Right renal pelvis (tissue), 4 donors: ENCODE results near the gene CD248. TPM values are rescaled to one million over a fixed set of nuclear protein-coding genes. Genes with fewer than 3 reads are reported as not detected.
"Not testable (repeated sequence)": the region's sequence is repeated elsewhere in the genome, so short reads cannot be mapped to it uniquely, and the experiment has no call there.

ENCODE experiments used
- DNase-seq, 4 donors: peaks; one replicate each; pipeline ENCODE4 v3.0.0-alpha.2; 2013; ENCODE audit warnings: low read depth in 4 of 4, low spot score in 3 of 4, missing footprints in 1 of 4
- polyA plus RNA-seq, 4 donors: library from polyadenylated mRNA; unstranded; fragments of 120-200 nt; gene quantifications; one replicate each; pipeline ENCODE4 v1.2.1, GENCODE V29; 2013; ENCODE audit not compliant: insufficient read length in 4 of 4

Gene CD248
- polyA plus RNA-seq, 4 donors = 69.0 to 80.6 (median 73.7) TPM

DNA sequence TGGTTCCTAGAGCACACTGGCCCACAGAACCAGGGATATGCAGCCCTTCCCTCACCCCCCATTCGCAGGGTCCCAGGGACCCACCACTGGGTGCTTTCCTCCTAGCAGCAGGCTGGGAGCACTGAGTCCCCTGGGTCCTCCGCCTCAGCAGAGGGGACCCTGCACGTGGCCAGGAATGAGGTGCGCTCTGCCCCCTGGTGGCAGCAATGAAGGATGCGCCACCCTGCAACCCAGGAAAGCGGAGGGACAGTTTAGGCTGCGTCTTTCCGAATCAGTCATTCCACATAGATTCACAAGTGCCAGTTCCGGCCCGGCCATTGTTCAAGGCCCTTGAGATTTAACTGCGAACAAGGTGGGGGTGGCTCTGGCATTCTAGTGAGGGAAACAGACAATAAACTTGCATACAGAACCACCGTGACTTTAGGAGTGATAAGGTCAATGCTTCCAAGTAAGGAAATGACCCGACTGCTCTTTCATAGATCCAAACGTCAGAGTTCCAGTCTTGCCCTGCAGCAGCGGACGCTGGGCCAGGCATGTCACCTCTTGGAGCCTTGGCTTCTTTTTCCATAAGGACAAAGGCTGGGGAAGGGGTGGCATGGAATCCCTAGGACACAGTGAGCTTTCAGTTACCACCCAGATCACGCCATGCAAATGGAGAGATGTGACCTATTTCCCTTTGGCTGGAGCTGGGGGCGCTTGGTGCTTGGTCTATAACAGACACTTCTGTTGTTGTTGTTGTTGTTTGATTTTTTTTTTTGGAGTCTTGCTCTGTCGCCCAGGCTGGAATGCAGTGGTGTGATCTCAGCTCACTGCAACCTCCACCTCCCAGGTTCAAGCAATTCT lies 11.7 kb upstream of the CD248 start:
- DNase-seq = peak in 1 of 4 donors; percentile 74

DNA sequence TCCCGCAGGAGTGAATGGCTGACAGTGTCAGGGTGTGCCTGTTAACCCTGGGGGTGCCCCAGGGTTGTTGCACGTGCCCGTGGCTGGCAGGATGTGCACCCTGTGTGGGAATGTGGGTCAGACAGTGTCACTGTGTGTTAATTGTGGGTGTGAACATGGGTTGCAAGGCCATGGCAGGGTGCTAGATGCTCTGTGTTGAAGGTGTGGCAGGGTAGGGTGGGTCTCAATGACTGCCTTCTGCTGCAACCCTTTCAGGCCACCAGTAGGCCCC lies 11.1 kb upstream of the CD248 start:
- DNase-seq = no peak

GRCh38 chr11:66327171-66328030 lies 10.6 kb upstream of the CD248 start:
- DNase-seq = no peak

DNA sequence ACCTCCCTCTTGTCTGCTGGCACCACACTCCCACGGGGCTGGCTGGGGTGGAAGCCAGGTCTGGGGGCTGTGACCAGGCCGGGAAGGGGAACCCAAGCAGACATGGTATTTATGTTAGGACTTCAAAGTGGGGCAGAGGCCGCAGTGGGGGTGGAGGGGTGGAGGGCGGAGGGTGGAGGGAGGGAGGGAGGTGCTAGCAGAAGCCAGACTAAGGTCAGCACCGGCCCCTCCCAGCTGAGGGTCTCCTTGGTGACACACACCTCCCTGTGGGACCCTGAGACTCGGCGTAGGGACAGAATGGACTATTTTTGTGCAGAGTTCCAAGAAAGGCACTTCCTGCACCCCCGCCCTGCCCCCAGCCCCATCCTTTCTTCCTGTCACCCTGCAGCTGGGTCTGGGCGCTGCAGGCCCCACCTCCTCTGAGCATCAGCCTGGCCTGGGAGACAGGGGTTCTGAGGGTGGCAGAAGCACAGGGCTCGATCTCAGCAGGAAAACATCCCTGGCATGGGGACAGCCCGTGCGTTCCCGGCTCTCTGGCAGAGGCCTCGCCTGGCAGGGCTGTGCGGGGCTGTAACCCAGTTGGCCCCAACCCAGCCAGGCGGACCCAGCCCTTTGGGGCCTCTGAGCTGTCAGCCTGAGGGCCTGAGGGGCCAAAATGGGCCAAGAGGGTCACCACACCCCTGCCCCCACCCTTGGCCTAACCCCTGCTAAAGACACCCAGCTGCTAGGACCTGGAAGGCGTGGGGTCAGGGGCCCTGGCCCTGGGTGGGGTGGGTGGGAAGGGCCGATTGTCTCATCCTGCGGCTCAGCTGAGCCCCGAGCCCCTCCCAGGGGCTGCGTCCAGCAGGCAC lies 9.6 kb upstream of the CD248 start:
- no peak for DNase-seq

DNA sequence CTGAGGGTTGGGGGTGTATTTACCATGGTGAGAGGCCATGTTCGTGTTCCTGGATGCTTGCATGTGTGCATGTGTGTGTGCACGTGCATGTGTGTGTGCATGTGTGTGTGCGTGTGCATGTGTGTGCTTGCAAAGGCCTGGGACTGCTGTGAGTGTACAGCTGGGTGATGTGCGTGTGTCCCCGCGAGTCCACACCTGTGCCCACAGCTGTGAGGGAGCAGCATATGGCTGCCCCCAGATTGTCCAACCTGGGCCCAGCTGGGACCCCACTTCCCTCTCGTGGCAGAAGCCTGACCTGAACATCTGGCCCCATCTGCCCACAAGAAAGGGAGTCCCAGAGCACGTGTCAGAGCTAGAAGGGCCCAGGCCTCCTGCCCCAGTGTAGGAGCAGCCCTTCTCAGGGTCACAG lies 8.4 kb upstream of the CD248 start:
- DNase-seq = no peak

DNA sequence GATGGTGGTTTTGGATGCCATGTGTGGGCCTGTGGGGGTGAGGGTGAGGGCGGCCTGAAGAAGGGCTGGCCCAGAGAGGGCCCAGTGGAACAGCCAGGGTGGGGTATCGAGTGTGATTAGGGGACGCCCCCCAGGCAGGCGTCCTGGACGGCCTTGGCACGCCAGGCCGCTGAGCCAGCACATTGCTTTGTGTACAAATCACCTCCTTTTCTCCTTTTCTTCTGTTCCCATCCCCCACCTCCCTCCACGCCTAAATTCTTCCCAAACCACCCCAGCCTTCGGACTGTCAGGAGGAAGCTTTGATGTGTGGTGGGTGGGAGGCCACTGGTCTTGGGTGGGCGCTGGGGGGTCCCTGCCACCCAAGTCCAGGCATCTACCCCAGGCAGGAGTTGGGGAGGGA lies 7.8 kb upstream of the CD248 start:
- DNase-seq = no peak

DNA sequence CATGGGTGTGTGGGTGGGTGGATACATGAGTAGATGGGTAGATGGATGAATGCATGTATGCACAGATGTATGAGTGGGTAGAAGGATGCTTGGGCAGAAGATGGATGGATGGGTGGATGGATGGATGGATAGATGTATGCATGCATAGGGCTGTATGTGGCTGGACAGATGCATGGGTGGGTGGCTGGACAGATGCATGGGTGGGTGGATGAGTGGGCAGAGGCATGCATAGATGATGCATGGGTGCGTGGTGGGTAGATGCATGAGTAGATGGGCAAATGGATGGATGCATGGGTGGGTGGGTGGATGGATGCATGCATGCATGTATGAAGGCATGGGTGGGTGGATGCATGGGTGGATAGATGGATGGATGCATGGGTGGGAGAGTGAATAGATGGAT lies 6.8 kb upstream of the CD248 start:
- DNase-seq = no peak

GRCh38 chr11:66322732-66323427 lies 6.0 kb upstream of the CD248 start:
- no peak for DNase-seq

- no peak for DNase-seq
Observed at GRCh38 chr11:66321606-66322005, 4.8 kb upstream of the CD248 start.

DNA sequence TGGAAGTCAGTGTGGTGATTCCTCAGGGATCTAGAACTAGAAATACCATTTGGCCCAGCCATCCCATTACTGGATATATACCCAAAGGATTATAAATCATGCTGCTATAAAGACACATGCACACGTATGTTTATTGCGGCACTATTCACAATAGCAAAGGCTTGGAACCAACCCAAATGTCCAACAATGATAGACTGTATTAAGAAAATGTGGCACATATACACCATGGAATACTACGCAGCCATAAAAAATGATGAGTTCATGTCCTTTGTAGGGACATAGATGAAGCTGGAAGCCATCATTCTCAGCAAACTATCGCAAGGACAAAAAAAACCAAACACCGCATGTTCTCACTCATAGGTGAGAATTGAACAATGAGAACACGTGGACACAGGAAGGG lies 3.9 kb upstream of the CD248 start:
- DNase-seq = not testable (repeated sequence)

DNA sequence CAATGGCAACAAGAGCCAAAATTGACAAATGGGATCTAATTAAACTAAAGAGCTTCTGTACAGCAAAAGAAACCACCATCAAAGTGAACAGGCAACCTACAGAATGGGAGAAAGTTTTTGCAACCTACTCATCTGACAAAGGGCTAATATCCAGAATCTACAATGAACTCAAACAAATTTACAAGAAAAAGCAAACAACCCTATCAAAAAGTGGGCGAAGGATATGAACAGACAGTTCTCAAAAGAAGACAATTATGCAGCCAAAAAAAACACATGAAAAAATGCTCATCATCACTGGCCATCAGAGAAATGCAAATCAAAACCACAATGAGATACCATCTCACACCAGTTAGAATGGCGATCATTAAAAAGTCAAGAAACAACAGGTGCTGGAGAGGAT lies 3.4 kb upstream of the CD248 start:
- not testable (repeated sequence) for DNase-seq

- no peak for DNase-seq
Observed at GRCh38 chr11:66318600-66318970, 1.7 kb upstream of the CD248 start.

- no peak for DNase-seq
Observed at GRCh38 chr11:66317723-66318599, 1.1 kb upstream of the CD248 start.

DNA sequence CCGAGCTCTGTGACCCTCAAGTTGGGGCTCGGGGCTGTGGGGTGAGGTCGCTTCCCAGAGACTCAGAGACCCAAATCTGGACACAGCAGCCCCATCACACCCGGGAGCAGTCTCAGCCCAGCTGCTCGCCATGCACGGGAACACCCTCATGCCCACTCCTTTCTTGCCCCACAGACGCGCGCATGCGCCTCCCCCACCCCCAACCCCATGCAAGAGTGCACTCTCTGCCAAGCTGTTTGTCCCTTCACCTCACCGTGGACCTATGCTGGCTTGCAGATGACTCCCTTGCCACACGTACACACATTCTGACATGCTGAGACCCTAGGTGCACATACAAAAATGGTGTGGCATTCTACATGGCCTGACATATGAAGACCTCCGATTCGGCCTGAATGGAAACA lies 478 bp upstream of the CD248 start:
- DNase-seq = peak in 1 of 4 donors; percentile 48

- DNase-seq = no peak
Observed at GRCh38 chr11:66315921-66316811, 678 bp downstream of the CD248 start.

DNA sequence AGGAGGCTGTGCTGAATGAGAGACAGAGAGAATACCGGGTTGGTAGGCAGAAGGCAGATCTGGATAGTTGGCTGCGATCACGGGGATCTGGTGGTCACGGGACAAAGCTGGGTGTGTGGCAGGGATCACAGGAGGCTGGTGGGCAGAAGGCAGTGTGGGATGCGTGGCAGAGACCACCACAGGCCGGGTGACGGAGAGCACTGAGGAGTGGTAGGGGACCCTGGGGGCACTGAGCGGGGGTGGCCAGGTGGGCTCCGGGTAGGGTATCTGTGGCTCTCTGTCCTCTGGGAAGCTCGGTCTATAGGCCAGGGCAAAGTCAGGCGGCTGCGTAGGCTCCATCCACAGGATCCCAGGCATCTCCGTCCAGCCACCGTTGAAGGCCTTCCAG lies 1.4 kb downstream of the CD248 start:
- no peak for DNase-seq

- DNase-seq = no peak
Observed at GRCh38 chr11:66314561-66315497, 2.0 kb downstream of the CD248 start.

DNA sequence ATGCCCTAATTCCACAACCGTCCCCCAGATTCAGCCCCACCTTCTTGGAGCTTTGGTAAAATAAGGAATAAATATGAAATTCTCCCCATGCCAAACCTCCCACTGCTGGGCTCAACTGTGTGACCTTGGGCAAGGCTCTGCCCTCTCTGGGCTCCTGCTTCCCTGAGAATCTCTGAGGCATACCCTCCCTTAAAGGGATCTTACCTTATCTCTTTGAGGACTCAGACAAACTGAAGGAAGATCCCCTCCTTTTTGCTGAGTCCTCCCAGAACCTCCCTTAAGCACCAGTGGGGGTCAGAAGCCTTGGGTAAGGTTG lies 2.7 kb downstream of the CD248 start:
- DNase-seq = no peak
